Osteoblast (primary cell): ENCODE data around the gene SPECC1. TPM values are rescaled to one million over a fixed set of nuclear protein-coding genes. Genes with fewer than 3 reads are reported as not detected.

ENCODE experiments used
- DNase-seq: peaks from one replicate; pipeline ENCODE4 v3.0.0; 2011; ENCODE audit warnings: low spot score, mixed read lengths; ENCODE audit not compliant: insufficient read length; ENCODE audit errors: missing footprints
- H2AFZ ChIP-seq: 2 replicates; pipeline ENCODE4 v1.6.0; 2011; ENCODE audit warnings: mild to moderate bottlenecking, low read length
- H3K27ac ChIP-seq: 2 replicates; pipeline ENCODE4 v1.5.1; 2011; ENCODE audit warnings: mild to moderate bottlenecking, low read depth, low read length, moderate library complexity
- H3K27me3 ChIP-seq: 2 replicates; pipeline ENCODE4 v1.6.0; 2012; ENCODE audit warnings: mild to moderate bottlenecking, control low read depth, inconsistent platforms, low read length, moderate library complexity; ENCODE audit not compliant: insufficient read depth
- H3K36me3 ChIP-seq: 2 replicates; pipeline ENCODE4 v1.5.1; 2011; ENCODE audit warnings: mild to moderate bottlenecking, low read length, control low read depth, moderate library complexity; ENCODE audit not compliant: insufficient read depth
- H3K4me1 ChIP-seq: 2 replicates; pipeline ENCODE4 v1.5.1; 2011; ENCODE audit warnings: mild to moderate bottlenecking, low read length, control low read depth, moderate library complexity; ENCODE audit not compliant: insufficient read depth
- H3K4me2 ChIP-seq: 2 replicates; pipeline ENCODE4 v1.6.0; 2011; ENCODE audit warnings: mild to moderate bottlenecking, low read length; ENCODE audit not compliant: insufficient read depth
- H3K4me3 ChIP-seq: fragments of 200-600 bp; sonication (generic); 3 replicates; pipeline ENCODE4 v1.5.1; 2012; ENCODE audit warnings: mild to moderate bottlenecking, low read length, inconsistent platforms; ENCODE audit not compliant: insufficient read depth
- H3K79me2 ChIP-seq: 2 replicates; pipeline ENCODE4 v1.6.0; 2012; ENCODE audit warnings: mild to moderate bottlenecking, low read length, control low read depth, inconsistent platforms; ENCODE audit not compliant: insufficient read depth
- H3K9me3 ChIP-seq: 2 replicates; pipeline ENCODE4 v1.5.1; 2011; ENCODE audit warnings: low read depth, low read length, control low read depth
- H4K20me1 ChIP-seq: 2 replicates; pipeline ENCODE4 v1.6.0; 2012; ENCODE audit warnings: mild to moderate bottlenecking, low read length, control low read depth; ENCODE audit not compliant: insufficient read depth
- CTCF ChIP-seq: IDR thresholded peaks from 2 replicates; pipeline ENCODE4 v1.5.1; 2011; ENCODE audit warnings: mild to moderate bottlenecking, low read depth, low read length, moderate library complexity; ENCODE audit errors: extremely low read depth
- total RNA-seq: library from RNA; depleted of rRNA; stranded (reverse); fragments of >200 nt; gene quantifications from 2 replicates; pipeline ENCODE4 v1.2.3, GENCODE V29; 2012

Gene SPECC1
- total RNA-seq, 1 donor = 155 TPM

- H4K20me1 ChIP-seq = no peaks in the 10 kb centered on the region
- no peak overlapping the region for H3K27ac ChIP-seq
- DNase-seq = no peak
- no peaks in the 10 kb centered on the region for H3K4me1 ChIP-seq
- no peak for TF ChIP-seq CTCF
- peaks cover 10% of the 10 kb centered on the region for H3K27me3 ChIP-seq
- no peak overlapping the region for H2AFZ ChIP-seq
- no peak overlapping the region for H3K4me3 ChIP-seq
- H3K36me3 ChIP-seq = no peaks in the 10 kb centered on the region
- no peaks in the 10 kb centered on the region for H3K9me3 ChIP-seq
- no peak overlapping the region for H3K4me2 ChIP-seq
- no peaks in the 10 kb centered on the region for H3K79me2 ChIP-seq
Observed at GRCh38 chr17:20046629-20047028, 37.5 kb downstream of the SPECC1 start.

GRCh38 chr17:20051624-20052023 is 42.5 kb downstream of the SPECC1 start:
- Histone ChIP-seq H4K20me1 (no peaks in the 10 kb centered on the region), H2AFZ (no peak overlapping the region), H3K4me3 (no peak overlapping the region), H3K79me2 (no peaks in the 10 kb centered on the region), H3K27ac (no peak overlapping the region), H3K27me3 (peaks cover 13% of the 10 kb centered on the region), H3K4me1 (no peaks in the 10 kb centered on the region), H3K4me2 (no peak overlapping the region), H3K36me3 (no peaks in the 10 kb centered on the region), H3K9me3 (no peaks in the 10 kb centered on the region)
- no peak for DNase-seq
- no peak for TF ChIP-seq CTCF

GRCh38 chr17:20053361-20053964 is 44.3 kb downstream of the SPECC1 start:
- DNase-seq = no peak
- Histone ChIP-seq H2AFZ (no peak overlapping the region), H3K36me3 (no peaks in the 10 kb centered on the region), H3K79me2 (no peaks in the 10 kb centered on the region), H3K27ac (no peak overlapping the region), H3K27me3 (peaks cover 13% of the 10 kb centered on the region), H3K4me3 (no peak overlapping the region), H3K4me2 (no peak overlapping the region), H4K20me1 (no peaks in the 10 kb centered on the region), H3K9me3 (no peaks in the 10 kb centered on the region), H3K4me1 (no peaks in the 10 kb centered on the region)
- no peak for TF ChIP-seq CTCF

GRCh38 chr17:20059728-20060188 is 50.6 kb downstream of the SPECC1 start:
- H3K36me3 ChIP-seq = no peaks in the 10 kb centered on the region
- no peak overlapping the region for H3K4me3 ChIP-seq
- H4K20me1 ChIP-seq = no peaks in the 10 kb centered on the region
- no peak overlapping the region for H3K4me2 ChIP-seq
- peak overlapping the region; percentile 0 for H3K27ac ChIP-seq
- no peaks in the 10 kb centered on the region for H3K79me2 ChIP-seq
- H3K4me1 ChIP-seq = peaks cover 23% of the 10 kb centered on the region
- peak; percentile 46 for DNase-seq
- peak overlapping the region; percentile 56 for H2AFZ ChIP-seq
- peaks cover 6% of the 10 kb centered on the region for H3K27me3 ChIP-seq
- H3K9me3 ChIP-seq = no peaks in the 10 kb centered on the region
- no peak for TF ChIP-seq CTCF
